ENCODE data around the gene LY9.

GRCh38 chr1:160746836-160747500 lies 49.0 kb upstream of the LY9 start:
- TF ChIP-seq TAF1 (conservative IDR thresholded peaks at IDR 0.05) (no peak), CTCF (IDR thresholded peaks at IDR 0.05; ENCODE audit: low read depth, low read length, missing input control) (no peak), GABPA (IDR thresholded peaks at IDR 0.05 in 1 of 2, conservative IDR thresholded peaks at IDR 0.05 in 1 of 2) (no peak), YY1 (IDR thresholded peaks at IDR 0.05) (no peak), ATF3 (IDR thresholded peaks at IDR 0.05) (no peak)
- TF ChIP-seq, protein P1, sequence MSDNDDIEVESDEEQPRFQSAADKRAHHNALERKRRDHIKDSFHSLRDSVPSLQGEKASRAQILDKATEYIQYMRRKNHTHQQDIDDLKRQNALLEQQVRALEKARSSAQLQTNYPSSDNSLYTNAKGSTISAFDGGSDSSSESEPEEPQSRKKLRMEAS (IDR thresholded peaks at IDR 0.05) = no peak
